ENCODE data around the gene ADAM30.

Gene ADAM30

GRCh38 chr1:119924948-119925898 is 28.9 kb upstream of the ADAM30 start:
- no peaks in the 10 kb centered on the region for H3K4me1 ChIP-seq (ENCODE audit: control insufficient read depth, insufficient read depth, low read length)
- H3K27me3 ChIP-seq (ENCODE audit: control insufficient read depth, insufficient read depth, low read length, poor library complexity, severe bottlenecking): no peaks in the 10 kb centered on the region
- H3K9me3 ChIP-seq (ENCODE audit: control insufficient read depth, low read length): no peaks in the 10 kb centered on the region
- no peak overlapping the region for H3K27ac ChIP-seq (ENCODE audit: insufficient read depth, low read depth, low read length, poor library complexity, severe bottlenecking)
- H3K4me3 ChIP-seq (ENCODE audit: insufficient read depth, low read depth, low read length): no peak overlapping the region
- peaks cover 66% of the 10 kb centered on the region for H3K36me3 ChIP-seq (ENCODE audit: control insufficient read depth, insufficient read depth, low read length)
- WGBS, 2 experiments: 95 to 96% methylated on average over 18 to 19 of the region's 19 CpGs

- H3K9me3 ChIP-seq (ENCODE audit: control insufficient read depth, low read length): no peaks in the 10 kb centered on the region
- no peaks in the 10 kb centered on the region for H3K27me3 ChIP-seq (ENCODE audit: control insufficient read depth, insufficient read depth, low read length, poor library complexity, severe bottlenecking)
- peaks cover 90% of the 10 kb centered on the region for H3K36me3 ChIP-seq (ENCODE audit: control insufficient read depth, insufficient read depth, low read length)
- no peaks in the 10 kb centered on the region for H3K4me1 ChIP-seq (ENCODE audit: control insufficient read depth, insufficient read depth, low read length)
- no peak overlapping the region for H3K4me3 ChIP-seq (ENCODE audit: insufficient read depth, low read depth, low read length)
- H3K27ac ChIP-seq (ENCODE audit: insufficient read depth, low read depth, low read length, poor library complexity, severe bottlenecking): no peak overlapping the region
- WGBS, 2 experiments: 91 to 94% methylated on average over 8 of the region's 8 CpGs
Observed at GRCh38 chr1:119920104-119920968, 24.0 kb upstream of the ADAM30 start.

- 94 to 95% methylated on average over 7 of the region's 7 CpGs for WGBS, 2 experiments
- Histone ChIP-seq H3K36me3 (ENCODE audit: control insufficient read depth, insufficient read depth, low read length) (peaks cover 83% of the 10 kb centered on the region), H3K27me3 (ENCODE audit: control insufficient read depth, insufficient read depth, low read length, poor library complexity, severe bottlenecking) (no peaks in the 10 kb centered on the region), H3K9me3 (ENCODE audit: control insufficient read depth, low read length) (no peaks in the 10 kb centered on the region), H3K4me1 (ENCODE audit: control insufficient read depth, insufficient read depth, low read length) (no peaks in the 10 kb centered on the region), H3K27ac (ENCODE audit: insufficient read depth, low read depth, low read length, poor library complexity, severe bottlenecking) (no peak overlapping the region), H3K4me3 (ENCODE audit: insufficient read depth, low read depth, low read length) (no peak overlapping the region)
Observed at GRCh38 chr1:119919241-119919640, 22.9 kb upstream of the ADAM30 start.

GRCh38 chr1:119918301-119918700 is 22.0 kb upstream of the ADAM30 start:
- WGBS, 2 experiments: 92 to 95% methylated on average over 7 of the region's 7 CpGs
- Histone ChIP-seq H3K4me3 (ENCODE audit: insufficient read depth, low read depth, low read length) (no peak overlapping the region), H3K27ac (ENCODE audit: insufficient read depth, low read depth, low read length, poor library complexity, severe bottlenecking) (no peak overlapping the region), H3K4me1 (ENCODE audit: control insufficient read depth, insufficient read depth, low read length) (no peaks in the 10 kb centered on the region), H3K36me3 (ENCODE audit: control insufficient read depth, insufficient read depth, low read length) (peaks cover 78% of the 10 kb centered on the region), H3K27me3 (ENCODE audit: control insufficient read depth, insufficient read depth, low read length, poor library complexity, severe bottlenecking) (no peaks in the 10 kb centered on the region), H3K9me3 (ENCODE audit: control insufficient read depth, low read length) (no peaks in the 10 kb centered on the region)

- Histone ChIP-seq H3K27me3 (ENCODE audit: control insufficient read depth, insufficient read depth, low read length, poor library complexity, severe bottlenecking) (no peaks in the 10 kb centered on the region), H3K4me3 (ENCODE audit: insufficient read depth, low read depth, low read length) (no peak overlapping the region), H3K4me1 (ENCODE audit: control insufficient read depth, insufficient read depth, low read length) (no peaks in the 10 kb centered on the region), H3K9me3 (ENCODE audit: control insufficient read depth, low read length) (no peaks in the 10 kb centered on the region), H3K36me3 (ENCODE audit: control insufficient read depth, insufficient read depth, low read length) (peaks cover 71% of the 10 kb centered on the region), H3K27ac (ENCODE audit: insufficient read depth, low read depth, low read length, poor library complexity, severe bottlenecking) (no peak overlapping the region)
- WGBS, 2 experiments: 91 to 95% methylated on average over 5 of the region's 5 CpGs
Observed at GRCh38 chr1:119917304-119918055, 21.2 kb upstream of the ADAM30 start.

GRCh38 chr1:119915517-119915916 is 19.2 kb upstream of the ADAM30 start:
- peaks cover 53% of the 10 kb centered on the region for H3K36me3 ChIP-seq (ENCODE audit: control insufficient read depth, insufficient read depth, low read length)
- no peak overlapping the region for H3K27ac ChIP-seq (ENCODE audit: insufficient read depth, low read depth, low read length, poor library complexity, severe bottlenecking)
- no peaks in the 10 kb centered on the region for H3K27me3 ChIP-seq (ENCODE audit: control insufficient read depth, insufficient read depth, low read length, poor library complexity, severe bottlenecking)
- no peak overlapping the region for H3K4me3 ChIP-seq (ENCODE audit: insufficient read depth, low read depth, low read length)
- 93 to 97% methylated on average over 6 of the region's 6 CpGs for WGBS, 2 experiments
- peaks cover 6% of the 10 kb centered on the region for H3K4me1 ChIP-seq (ENCODE audit: control insufficient read depth, insufficient read depth, low read length)
- no peaks in the 10 kb centered on the region for H3K9me3 ChIP-seq (ENCODE audit: control insufficient read depth, low read length)

GRCh38 chr1:119914071-119914470 is 17.8 kb upstream of the ADAM30 start:
- Histone ChIP-seq H3K4me1 (ENCODE audit: control insufficient read depth, insufficient read depth, low read length) (peaks cover 9% of the 10 kb centered on the region), H3K27ac (ENCODE audit: insufficient read depth, low read depth, low read length, poor library complexity, severe bottlenecking) (no peak overlapping the region), H3K9me3 (ENCODE audit: control insufficient read depth, low read length) (no peaks in the 10 kb centered on the region), H3K4me3 (ENCODE audit: insufficient read depth, low read depth, low read length) (no peak overlapping the region), H3K27me3 (ENCODE audit: control insufficient read depth, insufficient read depth, low read length, poor library complexity, severe bottlenecking) (no peaks in the 10 kb centered on the region), H3K36me3 (ENCODE audit: control insufficient read depth, insufficient read depth, low read length) (peaks cover 39% of the 10 kb centered on the region)
- WGBS, 2 experiments: 92% methylated on average over 1 of the region's 1 CpG; no CpG with 5 or more reads in 1 of the 2 experiments

GRCh38 chr1:119912963-119913362 is 16.6 kb upstream of the ADAM30 start:
- WGBS, 2 experiments: 96 to 98% methylated on average over 3 of the region's 3 CpGs

GRCh38 chr1:119911775-119912174 is 15.5 kb upstream of the ADAM30 start:
- peaks cover 18% of the 10 kb centered on the region for H3K36me3 ChIP-seq (ENCODE audit: control insufficient read depth, insufficient read depth, low read length)
- no peaks in the 10 kb centered on the region for H3K27me3 ChIP-seq (ENCODE audit: control insufficient read depth, insufficient read depth, low read length, poor library complexity, severe bottlenecking)
- WGBS, 2 experiments: 85 to 100% methylated on average over 1 to 2 of the region's 2 CpGs
- H3K4me1 ChIP-seq (ENCODE audit: control insufficient read depth, insufficient read depth, low read length): peaks cover 9% of the 10 kb centered on the region
- no peaks in the 10 kb centered on the region for H3K9me3 ChIP-seq (ENCODE audit: control insufficient read depth, low read length)
- no peak overlapping the region for H3K4me3 ChIP-seq (ENCODE audit: insufficient read depth, low read depth, low read length)
- no peak overlapping the region for H3K27ac ChIP-seq (ENCODE audit: insufficient read depth, low read depth, low read length, poor library complexity, severe bottlenecking)

More at GRCh38 chr1:119912963-119913362, 16.6 kb upstream of the ADAM30 start:
- H3K4me1 ChIP-seq (ENCODE audit: control insufficient read depth, insufficient read depth, low read length): peaks cover 9% of the 10 kb centered on the region
- no peaks in the 10 kb centered on the region for H3K9me3 ChIP-seq (ENCODE audit: control insufficient read depth, low read length)
- no peak overlapping the region for H3K27ac ChIP-seq (ENCODE audit: insufficient read depth, low read depth, low read length, poor library complexity, severe bottlenecking)
- no peak overlapping the region for H3K4me3 ChIP-seq (ENCODE audit: insufficient read depth, low read depth, low read length)
- H3K27me3 ChIP-seq (ENCODE audit: control insufficient read depth, insufficient read depth, low read length, poor library complexity, severe bottlenecking): no peaks in the 10 kb centered on the region
- peaks cover 27% of the 10 kb centered on the region for H3K36me3 ChIP-seq (ENCODE audit: control insufficient read depth, insufficient read depth, low read length)

Measured in ectodermal cell (in vitro differentiated cells).